HepG2 (cell line): ENCODE measurements around the gene PYGB. TPM values are rescaled to one million over a fixed set of nuclear protein-coding genes. Genes with fewer than 3 reads are reported as not detected.
A peak's percentile ranks its signal among the peaks of the same experiment; 100 is the strongest.

Experiments used
- ATAC-seq: fragments of 200-7000 bp; cut with Tn5 transposase; 3 replicates; pipeline ENCODE4 v1.9.1; 2020; ENCODE audit warnings: mild to moderate bottlenecking, moderate library complexity
- Bru-seq: library from RNA; stranded (reverse); fragments of 400-500 nt; gene quantifications from one replicate; lab custom pipeline; 2021; lab: Mats Ljungman, UMichigan
- BruChase-seq, 2 experiments: library from RNA; stranded (reverse); fragments of 400-500 nt; gene quantifications; one replicate each; lab custom pipeline; 2021; lab: Mats Ljungman, UMichigan
- BruUV-seq: library from RNA; stranded (reverse); fragments of 400-500 nt; replicated peaks from 2 replicates; lab custom pipeline; 2021; lab: Mats Ljungman, UMichigan
- CTCF ChIA-PET: fragments of 300-600 bp; formaldehyde crosslinking; extraction: SDS; loops from one replicate; lab custom pipeline; 2021; ENCODE audit warnings: low total read pairs, inconsistent platforms, low intra/inter-chr PET ratio; lab: Yijun Ruan, JAX
- POLR2A ChIA-PET: fragments of 350-600 bp; sonication (Branson Sonifier 250); formaldehyde crosslinking; loops from one replicate; lab custom pipeline; 2020; ENCODE audit warnings: antibody characterized with exemption, inconsistent platforms; lab: Yijun Ruan, JAX
- DNase-seq: peaks from one replicate; pipeline ENCODE4 v3.0.0-alpha.2; 2015; ENCODE audit warnings: low spot score
- FAIRE-seq: peaks from 3 replicates; lab custom pipeline; 2011; peaks lifted over from hg19 to GRCh38; lab: Jason Lieb, UNC
- H2AFZ ChIP-seq: one replicate; pipeline ENCODE4 v1.6.1; 2011; ENCODE audit warnings: low read length, inconsistent platforms
- H3K27ac ChIP-seq: fragments of 300-600 bp; 3 replicates; pipeline ENCODE4 v1.8.0; 2011; ENCODE audit warnings: mixed run types, mild to moderate bottlenecking, mixed read lengths, low read length, inconsistent platforms; ENCODE audit not compliant: insufficient read depth; ENCODE audit errors: extremely low read length
- H3K27me3 ChIP-seq, 2 experiments: fragments of 200-600 bp in 1 of 2; 2 replicates in 1 of 2; 3 replicates in 1 of 2; pipeline versions ENCODE4 v1.6.0 to v1.8.0; 2011; ENCODE audit warnings: low read length in 2 of 2, mild to moderate bottlenecking in 2 of 2, moderate library complexity in 2 of 2, inconsistent platforms in 1 of 2; ENCODE audit not compliant: insufficient read depth in 2 of 2, control insufficient read depth in 1 of 2
- H3K36me3 ChIP-seq, 2 experiments: fragments of 200-600 bp in 1 of 2; replicated peaks in 1 of 2; 2 replicates in 1 of 2; 3 replicates in 1 of 2; pipeline versions ENCODE4 v1.5.1 to v1.8.0; 2011; ENCODE audit warnings: low read length in 2 of 2, inconsistent platforms in 1 of 2; ENCODE audit not compliant: insufficient read depth in 2 of 2, control insufficient read depth in 1 of 2
- H3K4me1 ChIP-seq: 2 replicates; pipeline ENCODE4 v1.5.1; 2012; ENCODE audit warnings: low read length, inconsistent platforms; ENCODE audit not compliant: insufficient read depth
- H3K4me2 ChIP-seq: 2 replicates; pipeline ENCODE4 v1.6.0; 2011; ENCODE audit warnings: low read depth, low read length, inconsistent platforms
- H3K4me3 ChIP-seq, 3 experiments: fragments of 200-600 bp in 1 of 3; sonication (generic), shearing (Covaris generic) in 1 of 3; replicated peaks in 1 of 3; 2 replicates each; pipeline ENCODE4 v1.5.1; 2011 to 2016; ENCODE audit warnings: low read length in 3 of 3, inconsistent platforms in 2 of 3, low read depth in 2 of 3, mild to moderate bottlenecking in 2 of 3, control low read depth in 1 of 3, mixed read lengths in 1 of 3; ENCODE audit not compliant: insufficient read depth in 1 of 3
- H3K79me2 ChIP-seq: one replicate; pipeline ENCODE4 v1.6.1; 2011; ENCODE audit warnings: low read length, inconsistent platforms; ENCODE audit not compliant: insufficient read depth
- H3K9ac ChIP-seq: 2 replicates; pipeline ENCODE4 v1.6.0; 2011; ENCODE audit warnings: mild to moderate bottlenecking, low read depth, low read length, inconsistent platforms; ENCODE audit not compliant: insufficient read depth
- H3K9me3 ChIP-seq: 2 replicates; pipeline ENCODE4 v1.5.1; 2012; ENCODE audit warnings: mild to moderate bottlenecking, low read length
- H4K20me1 ChIP-seq: 2 replicates; pipeline ENCODE4 v1.6.0; 2011; ENCODE audit warnings: inconsistent platforms, mild to moderate bottlenecking, low read length, moderate library complexity; ENCODE audit not compliant: insufficient read depth
- HOXA3 ChIP-seq: sonication (generic); formaldehyde crosslinking; IDR thresholded peaks from 2 replicates; pipeline ENCODE4 v1.5.0; 2020; ENCODE audit warnings: missing genetic modification reagents
- HOXA9 ChIP-seq: sonication (generic); formaldehyde crosslinking; IDR thresholded peaks from 2 replicates; pipeline ENCODE4 v1.8.1; 2022; ENCODE audit warnings: missing genetic modification reagents, mild to moderate bottlenecking, moderate library complexity, borderline replicate concordance
- ISX ChIP-seq: sonication (generic); formaldehyde crosslinking; conservative IDR thresholded peaks from 2 replicates; pipeline ENCODE4 v1.5.0; 2020; ENCODE audit warnings: missing genetic modification reagents
- NAIF1 ChIP-seq: sonication (generic); formaldehyde crosslinking; IDR thresholded peaks from 2 replicates; pipeline ENCODE4 v1.5.0; 2020; ENCODE audit warnings: mild to moderate bottlenecking, missing genetic modification reagents, borderline replicate concordance
- ZMYM3 ChIP-seq: sonication (generic); formaldehyde crosslinking; IDR thresholded peaks from 2 replicates; pipeline ENCODE4 v1.5.1; 2020; ENCODE audit warnings: mild to moderate bottlenecking, missing genetic modification reagents
- ZNF839 ChIP-seq: sonication (generic); formaldehyde crosslinking; IDR thresholded peaks from 2 replicates; pipeline ENCODE4 v1.4.0; 2020; ENCODE audit warnings: missing genetic modification reagents, mild to moderate bottlenecking, borderline replicate concordance
- WGBS: methylation state at CpG from one replicate; pipeline ENCODE4 v1.1.6; 2017; ENCODE audit warnings: low lambda C conversion rate; 5-methylcytosine and 5-hydroxymethylcytosine counted together
- in situ Hi-C: cut with HindIII; loops from 2 replicates; pipeline ENCODE4 v1.10.0; 2017; ENCODE audit warnings: low pct_unique_long_range_greater_than_20kb; ENCODE audit not compliant: extremely low pct_ligation_motif_present
- intact Hi-C: fragments of 100-400 bp; cut with micrococcal nuclease; formaldehyde crosslinking; loops from one replicate; pipeline ENCODE4 v1.10.0; 2022; ENCODE audit not compliant: unreplicated experiment
- long read RNA-seq, 2 experiments: library from RNA in 1 of 2; library from polyadenylated mRNA in 1 of 2; stranded (forward) in 1 of 2; unstranded in 1 of 2; transcript quantifications; one replicate each; pipeline ENCODE4 v2.0.0, GENCODE V29; 2019 to 2022
- polyA minus RNA-seq, 3 experiments: library from RNA; depleted of rRNA, polyadenylated mRNA; stranded (reverse); fragments of >200 nt; gene quantifications; 2 replicates each; pipeline ENCODE4 v1.2.3, GENCODE V29; 2011; ENCODE audit warnings: low replicate concordance in 1 of 3
- polyA plus RNA-seq, 8 experiments: library from polyadenylated mRNA; depleted of rRNA in 3 of 8; stranded (reverse) in 7 of 8; unstranded in 1 of 8; fragments of >200 nt; fragmentation: Illumina TruSeq in 4 of 8; extraction: Trizol in 4 of 8; gene quantifications; 2 replicates each; pipeline versions ENCODE4 v1.2.1 to v1.2.3, GENCODE V29; 2011 to 2016; ENCODE audit warnings: low read depth in 4 of 8, missing spikeins in 1 of 8, mixed read lengths in 1 of 8; ENCODE audit not compliant: insufficient read depth in 1 of 8
- total RNA-seq, 5 experiments: library from RNA; depleted of rRNA; stranded (reverse); fragments of >200 nt; fragmentation: Illumina TruSeq; extraction: Trizol; gene quantifications; 2 replicates each; pipeline ENCODE4 v1.2.3, GENCODE V29; 2016; ENCODE audit warnings: low read depth in 1 of 5
- TF ChIP-seq, protein P1 (sequence below): sonication (generic); formaldehyde crosslinking; IDR thresholded peaks from 2 replicates; pipeline ENCODE4 v1.4.0; 2020; ENCODE audit warnings: mild to moderate bottlenecking, missing genetic modification reagents, borderline replicate concordance
- TF ChIP-seq, protein P2 (sequence below): sonication (generic); formaldehyde crosslinking; IDR thresholded peaks from 2 replicates; pipeline ENCODE4 v1.5.0; 2020; ENCODE audit warnings: missing genetic modification reagents
- TF ChIP-seq, protein P3 (sequence below): sonication (generic); formaldehyde crosslinking; IDR thresholded peaks from 2 replicates; pipeline ENCODE4 v1.4.0; 2020; ENCODE audit warnings: missing genetic modification reagents, mild to moderate bottlenecking, borderline replicate concordance

PYGB gene
- total RNA-seq (2016; rRNA removed; fragmentation: Illumina TruSeq; extraction: Trizol), result 82.0 and 86.3 TPM in 2 replicates
- 5.4 and 6.5 TPM in 2 replicates for total RNA-seq (2016; cell fraction: cytosol; rRNA removed; fragmentation: Illumina TruSeq; extraction: Trizol; ENCODE audit: low read depth)
- 69.1 and 89.6 TPM in 2 replicates for total RNA-seq (2016; cell fraction: insoluble cytoplasmic fraction; rRNA removed; fragmentation: Illumina TruSeq; extraction: Trizol)
- 18.0 and 19.5 TPM in 2 replicates for total RNA-seq (2016; cell fraction: membrane; rRNA removed; fragmentation: Illumina TruSeq; extraction: Trizol)
- total RNA-seq (2016; cell fraction: nucleus; rRNA removed; fragmentation: Illumina TruSeq; extraction: Trizol), result 59.8 and 63.0 TPM in 2 replicates
- polyA plus RNA-seq (2011; rRNA removed), result 24.2 and 37.5 TPM in 2 replicates
- polyA plus RNA-seq (2011; cell fraction: cytosol; rRNA removed), result 24.4 and 27.4 TPM in 2 replicates
- polyA plus RNA-seq (2011; cell fraction: nucleus; rRNA removed), result 111 and 112 TPM in 2 replicates
- 26.9 and 46.5 TPM in 2 replicates for polyA plus RNA-seq (2012)
- 3.5 TPM in 2 replicates for polyA plus RNA-seq (2016; cell fraction: cytosol; fragmentation: Illumina TruSeq; extraction: Trizol; ENCODE audit: low read depth)
- polyA plus RNA-seq (2016; cell fraction: insoluble cytoplasmic fraction; fragmentation: Illumina TruSeq; extraction: Trizol; ENCODE audit: low read depth), result 45.7 and 58.6 TPM in 2 replicates
- 7.2 and 9.8 TPM in 2 replicates for polyA plus RNA-seq (2016; cell fraction: membrane; fragmentation: Illumina TruSeq; extraction: Trizol; ENCODE audit: low read depth)
- polyA plus RNA-seq (2016; cell fraction: nucleus; fragmentation: Illumina TruSeq; extraction: Trizol; ENCODE audit: insufficient read depth, low read depth), result 79.7 and 85.5 TPM in 2 replicates
- 26.5 and 80.5 TPM in 2 replicates for polyA minus RNA-seq (2011; rRNA and poly(A)+ RNA removed; ENCODE audit: low replicate concordance)
- 36.1 and 38.1 TPM in 2 replicates for polyA minus RNA-seq (2011; cell fraction: cytosol; rRNA and poly(A)+ RNA removed)
- 27.9 and 31.3 TPM in 2 replicates for polyA minus RNA-seq (2011; cell fraction: nucleus; rRNA and poly(A)+ RNA removed)
- percentile 80 among the genes with signal in this experiment for Bru-seq, nascent RNA
- BruChase-seq, experiment 1, labeled RNA remaining after a 6-hour chase, result percentile 86 among the genes with signal in this experiment
- BruChase-seq, experiment 2, labeled RNA remaining after a 2-hour chase, result percentile 78 among the genes with signal in this experiment
- long read RNA-seq, experiment 1, full-length matches to known transcripts, result 20 of 49 reads
- long read RNA-seq, experiment 1, partial matches to known transcripts, result 25 of 49 reads
- long read RNA-seq, experiment 1, other reads (novel, unspliced or antisense), result 4 of 49 reads
- long read RNA-seq, experiment 2, full-length matches to known transcripts, result 165 of 376 reads
- long read RNA-seq, experiment 2, partial matches to known transcripts, result 153 of 376 reads
- long read RNA-seq, experiment 2, other reads (novel, unspliced or antisense), result 58 of 376 reads

DNA sequence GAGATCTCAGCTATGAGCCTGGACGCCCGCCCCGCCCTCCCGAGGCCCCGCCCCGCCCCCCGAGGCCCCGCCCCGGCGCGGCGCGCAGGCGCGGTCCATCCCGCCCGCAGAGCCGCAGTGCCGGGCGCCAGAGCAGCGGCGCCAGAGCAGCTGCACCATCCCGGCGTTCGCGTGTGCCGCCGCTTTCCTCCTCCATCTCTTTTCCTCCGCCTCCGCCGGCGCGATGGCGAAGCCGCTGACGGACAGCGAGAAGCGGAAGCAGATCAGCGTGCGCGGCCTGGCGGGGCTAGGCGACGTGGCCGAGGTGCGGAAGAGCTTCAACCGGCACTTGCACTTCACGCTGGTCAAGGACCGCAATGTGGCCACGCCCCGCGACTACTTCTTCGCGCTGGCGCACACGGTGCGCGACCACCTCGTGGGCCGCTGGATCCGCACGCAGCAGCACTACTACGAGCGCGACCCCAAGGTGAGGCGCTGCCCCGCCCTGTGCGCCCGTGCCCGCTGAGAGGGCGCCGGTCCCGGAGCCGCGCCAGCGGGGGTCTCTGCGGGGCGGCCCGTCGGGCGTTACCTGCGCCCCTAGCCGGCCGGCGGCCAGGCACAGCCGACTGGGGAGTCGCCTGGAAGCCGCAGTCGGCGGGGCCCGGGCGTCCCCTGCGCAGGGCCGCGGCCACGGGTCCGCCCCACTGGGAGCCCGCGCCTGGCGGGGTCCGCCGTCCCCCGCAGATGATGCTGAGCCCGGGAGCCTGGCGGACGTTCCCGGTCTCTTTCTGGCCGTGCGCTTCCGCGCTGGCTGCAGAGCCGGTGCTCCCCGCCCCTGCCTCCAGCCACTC, at the start of gene PYGB:
PYGB (plus strand) TSS at position 130 of the 830 bp plus-strand sequence; CDS start at position 224, 94 bp downstream.
- H3K9me3 ChIP-seq, result no peaks in the 10 kb centered on the region
- H3K79me2 ChIP-seq, result peaks cover 42% of the 10 kb centered on the region
- H4K20me1 ChIP-seq, result no peaks in the 10 kb centered on the region
- no TSS peak for BruUV-seq
- CTCF ChIA-PET, result interaction anchor here (1.3 to 2.6 kb wide), 3 partner anchors 25 to 254 kb away, joined by 3 to 11 read pairs (median 3); no protein-coding TSS in a partner anchor
- peaks cover 1 to 15% of the 10 kb centered on the region in 2 experiments; a peak in 2 of 5 replicates for H3K27me3 ChIP-seq
- DNase-seq (peak; percentile 78), FAIRE-seq (no peak), ATAC-seq (peak; percentile 77)
- intact Hi-C loops (loop anchor here (1.0 to 2.0 kb wide), 4 partner anchors 11 to 52 kb away; no protein-coding TSS in a partner anchor), in situ Hi-C loops (no loop called here)
- 1% methylated on average over 36 of the region's 113 CpGs for WGBS
- POLR2A ChIA-PET, result interaction anchor here (0.7 to 3.6 kb wide), 26 partner anchors 8 to 448 kb away, joined by 3 to 72 read pairs (median 6); partner anchors contain the start of genes ABHD12, APMAP, ENTPD6 and GINS1
- peak within 1 kb of the TSS; percentile 64 for H2AFZ ChIP-seq
- peak within 1 kb of the TSS; percentile 81 for H3K9ac ChIP-seq
- H3K36me3 ChIP-seq, result 0 out of 5 replicates have a peak, but pooled peaks cover 0 to 4% of the 10 kb centered on the region in 2 experiments
- peak within 1 kb of the TSS; percentile 69 to 93 (median 93) for H3K4me3 ChIP-seq
- peak within 1 kb of the TSS; percentile 75 for H3K27ac ChIP-seq
- H3K4me1 ChIP-seq, result peaks cover 55% of the 10 kb centered on the region
- H3K4me2 ChIP-seq, result peak within 1 kb of the TSS; percentile 100
- TF ChIP-seq, protein P1, sequence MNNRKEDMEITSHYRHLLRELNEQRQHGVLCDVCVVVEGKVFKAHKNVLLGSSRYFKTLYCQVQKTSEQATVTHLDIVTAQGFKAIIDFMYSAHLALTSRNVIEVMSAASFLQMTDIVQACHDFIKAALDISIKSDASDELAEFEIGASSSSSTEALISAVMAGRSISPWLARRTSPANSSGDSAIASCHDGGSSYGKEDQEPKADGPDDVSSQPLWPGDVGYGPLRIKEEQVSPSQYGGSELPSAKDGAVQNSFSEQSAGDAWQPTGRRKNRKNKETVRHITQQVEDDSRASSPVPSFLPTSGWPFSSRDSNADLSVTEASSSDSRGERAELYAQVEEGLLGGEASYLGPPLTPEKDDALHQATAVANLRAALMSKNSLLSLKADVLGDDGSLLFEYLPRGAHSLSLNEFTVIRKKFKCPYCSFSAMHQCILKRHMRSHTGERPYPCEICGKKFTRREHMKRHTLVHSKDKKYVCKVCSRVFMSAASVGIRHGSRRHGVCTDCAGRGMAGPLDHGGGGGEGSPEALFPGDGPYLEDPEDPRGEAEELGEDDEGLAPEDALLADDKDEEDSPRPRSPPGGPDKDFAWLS (CRISPR knock-in tag), result peak; percentile 59; the same call in 1 of the 2 replicates
- TF ChIP-seq ZNF839 (CRISPR knock-in tag), result peak; percentile 97
- TF ChIP-seq ISX (CRISPR knock-in tag), result 0 out of 2 replicates have a peak, but pooled peaks have one; percentile 62
- TF ChIP-seq, protein P2, sequence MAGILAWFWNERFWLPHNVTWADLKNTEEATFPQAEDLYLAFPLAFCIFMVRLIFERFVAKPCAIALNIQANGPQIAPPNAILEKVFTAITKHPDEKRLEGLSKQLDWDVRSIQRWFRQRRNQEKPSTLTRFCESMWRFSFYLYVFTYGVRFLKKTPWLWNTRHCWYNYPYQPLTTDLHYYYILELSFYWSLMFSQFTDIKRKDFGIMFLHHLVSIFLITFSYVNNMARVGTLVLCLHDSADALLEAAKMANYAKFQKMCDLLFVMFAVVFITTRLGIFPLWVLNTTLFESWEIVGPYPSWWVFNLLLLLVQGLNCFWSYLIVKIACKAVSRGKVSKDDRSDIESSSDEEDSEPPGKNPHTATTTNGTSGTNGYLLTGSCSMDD (CRISPR knock-in tag), result peak; percentile 94
- peak; percentile 96 for TF ChIP-seq HOXA9
- peak; percentile 78 for TF ChIP-seq ZMYM3
- TF ChIP-seq, protein P3, sequence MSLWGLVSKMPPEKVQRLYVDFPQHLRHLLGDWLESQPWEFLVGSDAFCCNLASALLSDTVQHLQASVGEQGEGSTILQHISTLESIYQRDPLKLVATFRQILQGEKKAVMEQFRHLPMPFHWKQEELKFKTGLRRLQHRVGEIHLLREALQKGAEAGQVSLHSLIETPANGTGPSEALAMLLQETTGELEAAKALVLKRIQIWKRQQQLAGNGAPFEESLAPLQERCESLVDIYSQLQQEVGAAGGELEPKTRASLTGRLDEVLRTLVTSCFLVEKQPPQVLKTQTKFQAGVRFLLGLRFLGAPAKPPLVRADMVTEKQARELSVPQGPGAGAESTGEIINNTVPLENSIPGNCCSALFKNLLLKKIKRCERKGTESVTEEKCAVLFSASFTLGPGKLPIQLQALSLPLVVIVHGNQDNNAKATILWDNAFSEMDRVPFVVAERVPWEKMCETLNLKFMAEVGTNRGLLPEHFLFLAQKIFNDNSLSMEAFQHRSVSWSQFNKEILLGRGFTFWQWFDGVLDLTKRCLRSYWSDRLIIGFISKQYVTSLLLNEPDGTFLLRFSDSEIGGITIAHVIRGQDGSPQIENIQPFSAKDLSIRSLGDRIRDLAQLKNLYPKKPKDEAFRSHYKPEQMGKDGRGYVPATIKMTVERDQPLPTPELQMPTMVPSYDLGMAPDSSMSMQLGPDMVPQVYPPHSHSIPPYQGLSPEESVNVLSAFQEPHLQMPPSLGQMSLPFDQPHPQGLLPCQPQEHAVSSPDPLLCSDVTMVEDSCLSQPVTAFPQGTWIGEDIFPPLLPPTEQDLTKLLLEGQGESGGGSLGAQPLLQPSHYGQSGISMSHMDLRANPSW, result 0 out of 2 replicates have a peak, but pooled peaks have one; percentile 65
- TF ChIP-seq NAIF1, result peak; percentile 85; the same call in 1 of the 2 replicates
- peak; percentile 95 for TF ChIP-seq HOXA3
